Fibroblast of mammary gland (primary cell): ENCODE measurements around the gene SLC35F4.
A peak's percentile ranks its signal among the peaks of the same experiment; 100 is the strongest.

ENCODE experiments used
- DNase-seq: peaks from one replicate; pipeline ENCODE4 v3.0.0-alpha.2; 2010; ENCODE audit warnings: low read depth
- H3K4me3 ChIP-seq: 2 replicates; pipeline ENCODE4 v1.5.1; 2011; ENCODE audit warnings: low read depth, mild to moderate bottlenecking, low read length, moderate library complexity; ENCODE audit not compliant: control insufficient read depth
- CTCF ChIP-seq: conservative IDR thresholded peaks from 2 replicates; pipeline ENCODE4 v1.5.1; 2011; ENCODE audit warnings: low read depth, low read length, inconsistent platforms; ENCODE audit not compliant: control insufficient read depth, insufficient read depth

SLC35F4 gene

GRCh38 chr14:57854571-57854970 lies 11.3 kb downstream of the SLC35F4 start:
- H3K4me3 ChIP-seq: no peak overlapping the region
- no peak for TF ChIP-seq CTCF
- no peak for DNase-seq

GRCh38 chr14:57851354-57851753 lies 14.5 kb downstream of the SLC35F4 start:
- no peak overlapping the region for H3K4me3 ChIP-seq
- TF ChIP-seq CTCF: no peak
- DNase-seq: no peak

GRCh38 chr14:57848786-57849185 lies 17.1 kb downstream of the SLC35F4 start:
- H3K4me3 ChIP-seq: no peak overlapping the region
- DNase-seq: peak; percentile 69
- no peak for TF ChIP-seq CTCF

DNA sequence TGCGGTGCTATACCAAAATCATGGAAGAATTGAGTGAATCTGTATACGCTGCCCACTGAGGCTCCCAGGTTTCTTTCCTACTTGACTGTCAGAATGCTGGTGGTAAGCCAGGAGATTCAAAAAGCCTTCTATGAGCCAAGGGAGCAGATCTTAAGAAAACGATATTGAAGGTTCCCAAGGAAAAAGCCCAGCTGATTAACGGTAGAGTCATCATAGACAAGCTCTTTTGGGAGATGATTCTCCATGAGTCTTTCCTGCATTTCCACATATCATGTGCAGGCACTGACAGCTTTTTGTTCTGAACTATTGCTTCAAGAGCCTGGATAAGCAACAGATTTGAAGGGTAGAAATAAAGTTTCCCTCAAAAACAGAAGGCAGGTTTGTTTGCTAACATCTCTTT lies 17.5 kb downstream of the SLC35F4 start:
- no peak overlapping the region for H3K4me3 ChIP-seq
- DNase-seq: peak; percentile 97
- TF ChIP-seq CTCF: no peak

DNA sequence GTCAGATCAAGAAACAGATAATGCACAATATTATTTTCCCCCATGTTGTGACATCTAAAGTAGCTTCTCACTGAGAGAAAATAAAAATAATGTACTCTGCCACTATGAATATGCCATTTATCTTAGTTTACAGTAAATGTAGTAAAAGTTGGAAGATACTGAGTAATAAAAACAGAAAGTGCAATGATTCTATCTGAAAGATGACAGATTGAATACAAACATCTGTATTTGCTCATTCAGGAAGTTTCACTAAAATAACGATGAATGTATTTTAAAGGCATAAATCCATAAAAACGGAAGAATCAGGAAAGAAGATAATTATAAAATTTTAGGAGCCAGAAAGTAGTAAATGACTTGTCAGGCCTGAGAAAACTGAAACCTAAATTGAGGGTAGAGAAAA lies 18.2 kb downstream of the SLC35F4 start:
- no peak for DNase-seq
- no peak for TF ChIP-seq CTCF

DNA sequence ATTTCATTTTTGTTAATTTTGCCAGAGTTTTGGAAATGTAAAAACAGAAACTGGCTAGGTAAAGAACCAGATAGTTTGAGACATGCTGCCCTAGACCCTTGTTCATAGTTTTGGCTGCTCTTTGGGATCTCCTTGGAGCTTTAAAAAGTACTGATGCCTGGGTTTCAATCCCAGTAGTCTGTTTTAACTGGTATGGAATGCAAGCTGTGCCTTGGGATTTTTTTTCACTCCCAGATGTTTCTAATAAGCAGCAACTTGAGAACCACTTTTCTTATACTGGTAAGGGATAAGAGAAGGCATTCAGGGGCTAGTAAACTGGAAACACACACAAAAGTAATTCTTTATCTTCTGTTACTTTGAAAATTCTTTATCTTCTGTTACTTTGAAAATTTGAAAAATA lies 18.8 kb downstream of the SLC35F4 start:
- no peak overlapping the region for H3K4me3 ChIP-seq
- peak; percentile 93 for DNase-seq
- no peak for TF ChIP-seq CTCF

More for the DNA sequence above, 18.2 kb downstream of the SLC35F4 start:
- no peak overlapping the region for H3K4me3 ChIP-seq

DNA sequence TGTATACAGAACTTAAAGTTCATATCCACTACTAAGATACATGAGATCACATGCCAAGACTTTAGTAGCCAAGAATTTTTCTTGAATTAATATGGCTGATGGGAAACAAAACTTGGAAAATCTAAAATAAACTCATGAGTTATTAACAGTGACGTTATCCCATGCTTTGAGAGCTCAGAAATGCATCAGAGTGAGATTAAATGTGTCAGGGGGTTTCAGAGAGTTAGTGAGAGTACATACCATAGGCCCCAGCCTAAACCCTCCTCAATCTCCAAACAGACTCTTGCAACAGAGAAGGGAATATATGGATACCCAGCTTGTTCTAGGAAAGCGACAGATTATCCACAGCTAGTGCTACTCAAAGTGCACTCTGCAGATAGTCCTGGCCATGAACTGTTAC lies 19.3 kb downstream of the SLC35F4 start:
- no peak for TF ChIP-seq CTCF
- peak; percentile 77 for DNase-seq
- H3K4me3 ChIP-seq: no peak overlapping the region
